Measurements from ENCODE around the gene CPAMD8. TPM values are rescaled to one million over a fixed set of nuclear protein-coding genes. Genes with fewer than 3 reads are reported as not detected.
"Not testable (repeated sequence)": the region's sequence is repeated elsewhere in the genome, so short reads cannot be mapped to it uniquely, and the experiment has no call there.

CPAMD8 gene
- total RNA-seq, 2 donors from 2014 or later, result 2.0 to 5.2 TPM

DNA sequence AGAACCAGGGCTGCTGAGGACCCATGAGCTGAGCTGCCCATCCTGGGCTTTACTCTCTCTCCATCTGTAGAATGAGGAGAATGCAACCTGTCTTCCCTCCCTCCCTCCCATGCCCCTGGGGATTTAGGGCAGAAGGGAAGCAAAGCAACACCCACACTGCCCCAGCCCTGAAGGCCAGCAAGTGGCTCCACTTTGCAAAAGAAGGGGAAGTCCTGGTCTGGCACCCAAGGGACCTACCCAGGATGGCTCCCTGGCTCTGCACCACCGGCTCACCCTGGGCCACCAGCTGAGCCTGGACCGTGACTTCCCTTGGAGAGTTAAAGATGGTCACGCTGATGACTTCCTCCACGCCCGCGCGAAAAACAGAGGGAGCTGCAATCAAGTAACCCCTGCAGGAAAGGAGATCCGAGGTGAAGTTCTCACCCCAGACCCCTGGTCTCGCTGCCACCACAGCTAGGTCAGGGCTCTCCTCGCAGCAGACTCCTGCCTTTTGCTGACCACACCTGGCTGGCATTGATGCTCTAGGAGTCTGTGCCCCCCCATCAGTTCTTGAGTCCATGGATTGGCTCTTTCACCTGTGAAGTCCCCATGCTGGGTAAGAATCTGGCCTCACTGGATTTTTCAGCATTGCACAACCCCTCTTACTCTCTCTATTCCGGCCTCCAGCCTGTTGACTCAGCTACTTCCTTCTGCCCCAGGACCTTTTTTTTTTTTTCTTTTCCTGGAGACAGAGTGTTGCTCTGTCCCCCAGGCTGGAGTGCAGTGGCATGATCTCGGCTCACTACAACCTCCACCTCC is 4.6 kb downstream of the CPAMD8 start:
- ATAC-seq (no peak), DNase-seq (peak in 1 of 4 donors; percentile 16)
- WGBS, 2 donors, result 58 to 82% methylated on average over 7 to 12 of the region's 12 CpGs
- no peak overlapping the region for H3K27ac ChIP-seq
- TF ChIP-seq POLR2A (IDR thresholded peaks at IDR 0.05), result no peak
- TF ChIP-seq, protein P1, sequence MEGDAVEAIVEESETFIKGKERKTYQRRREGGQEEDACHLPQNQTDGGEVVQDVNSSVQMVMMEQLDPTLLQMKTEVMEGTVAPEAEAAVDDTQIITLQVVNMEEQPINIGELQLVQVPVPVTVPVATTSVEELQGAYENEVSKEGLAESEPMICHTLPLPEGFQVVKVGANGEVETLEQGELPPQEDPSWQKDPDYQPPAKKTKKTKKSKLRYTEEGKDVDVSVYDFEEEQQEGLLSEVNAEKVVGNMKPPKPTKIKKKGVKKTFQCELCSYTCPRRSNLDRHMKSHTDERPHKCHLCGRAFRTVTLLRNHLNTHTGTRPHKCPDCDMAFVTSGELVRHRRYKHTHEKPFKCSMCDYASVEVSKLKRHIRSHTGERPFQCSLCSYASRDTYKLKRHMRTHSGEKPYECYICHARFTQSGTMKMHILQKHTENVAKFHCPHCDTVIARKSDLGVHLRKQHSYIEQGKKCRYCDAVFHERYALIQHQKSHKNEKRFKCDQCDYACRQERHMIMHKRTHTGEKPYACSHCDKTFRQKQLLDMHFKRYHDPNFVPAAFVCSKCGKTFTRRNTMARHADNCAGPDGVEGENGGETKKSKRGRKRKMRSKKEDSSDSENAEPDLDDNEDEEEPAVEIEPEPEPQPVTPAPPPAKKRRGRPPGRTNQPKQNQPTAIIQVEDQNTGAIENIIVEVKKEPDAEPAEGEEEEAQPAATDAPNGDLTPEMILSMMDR (IDR thresholded peaks at IDR 0.05), result no peak
- no peaks in the 10 kb centered on the region for H3K4me1 ChIP-seq
- H3K9me3 ChIP-seq, result peaks cover 0 to 5% (median 0%) of the 10 kb centered on the region in 3 donors
- intact Hi-C loops (cut with DNase I), result no loop called here
- no peaks in the 10 kb centered on the region for H3K36me3 ChIP-seq (replicated peaks in 1 of 2; ENCODE audit: insufficient read depth in 1 of 2, low read depth in 2 of 2)
- no peak overlapping the region for H3K4me3 ChIP-seq
- no peaks in the 10 kb centered on the region for H3K27me3 ChIP-seq

DNA sequence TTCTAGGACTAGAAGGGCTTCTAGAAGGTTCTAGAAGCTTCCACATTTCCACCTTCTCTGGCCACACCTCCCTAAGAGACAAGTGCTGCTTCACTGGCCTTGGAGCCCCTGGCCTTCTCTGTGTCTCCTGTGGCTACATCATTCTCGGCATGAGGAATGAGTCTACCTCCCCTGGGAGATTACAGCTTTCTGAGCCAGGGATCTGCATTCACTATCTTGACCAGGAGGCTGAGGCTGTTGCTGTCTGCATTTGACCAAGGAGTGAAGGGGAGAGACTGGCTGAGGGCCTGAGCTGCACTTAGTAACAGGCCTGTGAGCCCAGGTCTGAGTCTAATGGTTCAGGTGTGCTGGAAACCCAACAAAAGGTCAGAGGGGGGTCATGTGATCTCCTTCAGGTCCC is 5.3 kb downstream of the CPAMD8 start:
- intact Hi-C loops (cut with DNase I), result no loop called here
- Histone ChIP-seq H3K9me3 (peaks cover 0 to 5% (median 0%) of the 10 kb centered on the region in 3 donors), H3K4me3 (no peak overlapping the region), H3K27me3 (no peaks in the 10 kb centered on the region), H3K4me1 (no peaks in the 10 kb centered on the region), H3K36me3 (replicated peaks in 1 of 2; ENCODE audit: insufficient read depth in 1 of 2, low read depth in 2 of 2) (no peaks in the 10 kb centered on the region), H3K27ac (no peak overlapping the region)
- ATAC-seq (no peak), DNase-seq (no peak)
- TF ChIP-seq, protein P1 (IDR thresholded peaks at IDR 0.05), result no peak
- TF ChIP-seq POLR2A (IDR thresholded peaks at IDR 0.05), result no peak
- WGBS, 2 donors, result 83% methylated on average over 1 of the region's 1 CpG; no CpG with 5 or more reads in 1 of the 2 donors

DNA sequence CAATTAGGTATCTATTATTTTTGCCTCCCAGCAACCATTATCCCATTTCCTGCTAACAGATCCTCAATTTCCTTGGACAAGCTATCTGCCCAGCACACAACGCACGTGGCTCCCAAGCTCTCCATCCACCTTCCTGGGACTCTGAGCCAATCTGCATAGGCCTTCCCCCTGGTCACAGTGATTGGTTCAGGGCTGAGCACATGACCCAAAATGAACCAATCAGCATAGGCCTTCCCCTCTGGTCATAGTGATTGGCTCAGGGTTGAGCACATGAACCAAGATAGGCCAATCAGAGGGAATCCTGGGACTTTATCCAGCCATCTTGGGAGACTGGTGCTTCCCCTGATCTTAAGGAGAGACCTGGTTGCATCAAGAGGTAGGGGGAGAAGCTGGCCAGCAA is 5.8 kb downstream of the CPAMD8 start:
- no peak overlapping the region for H3K27ac ChIP-seq
- ATAC-seq, result no peak

DNA sequence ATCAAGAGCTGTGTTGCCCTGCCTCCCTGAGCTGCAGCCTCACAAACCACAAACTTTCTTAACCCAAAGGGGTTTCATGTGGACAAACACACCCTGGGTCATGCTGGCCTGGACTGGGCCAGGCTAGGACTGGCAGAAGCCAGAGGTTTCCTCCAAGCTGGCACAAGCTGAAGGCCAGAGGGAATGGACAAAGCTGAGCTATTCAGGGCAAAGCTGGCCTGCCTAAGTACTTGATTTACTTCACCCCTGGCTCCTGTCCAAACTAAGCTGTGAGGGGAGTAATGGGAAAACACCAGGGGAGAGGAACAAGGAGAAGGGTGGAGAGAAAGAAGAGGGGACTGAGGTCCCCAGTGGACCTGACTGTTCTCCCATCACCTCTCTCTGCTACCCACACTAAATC is 6.2 kb downstream of the CPAMD8 start:
- H3K27ac ChIP-seq, result no peak overlapping the region
- no peaks in the 10 kb centered on the region for H3K27me3 ChIP-seq
- H3K4me1 ChIP-seq, result no peaks in the 10 kb centered on the region
- intact Hi-C loops (cut with DNase I), result no loop called here
- TF ChIP-seq, protein P1 (IDR thresholded peaks at IDR 0.05), result no peak
- TF ChIP-seq POLR2A (IDR thresholded peaks at IDR 0.05), result no peak
- H3K4me3 ChIP-seq, result no peak overlapping the region
- ATAC-seq, result no peak
- H3K36me3 ChIP-seq (replicated peaks in 1 of 2; ENCODE audit: insufficient read depth in 1 of 2, low read depth in 2 of 2), result no peaks in the 10 kb centered on the region
- no peak for DNase-seq
- peaks cover 0 to 5% (median 0%) of the 10 kb centered on the region in 3 donors for H3K9me3 ChIP-seq

More for the DNA sequence above, 5.8 kb downstream of the CPAMD8 start:
- no peaks in the 10 kb centered on the region for H3K27me3 ChIP-seq
- 86 to 88% methylated on average over 2 of the region's 2 CpGs for WGBS, 2 donors
- TF ChIP-seq POLR2A (IDR thresholded peaks at IDR 0.05), result no peak
- TF ChIP-seq, protein P1 (IDR thresholded peaks at IDR 0.05), result no peak
- no peak for DNase-seq
- H3K4me3 ChIP-seq, result no peak overlapping the region
- no peaks in the 10 kb centered on the region for H3K36me3 ChIP-seq (replicated peaks in 1 of 2; ENCODE audit: insufficient read depth in 1 of 2, low read depth in 2 of 2)
- peaks cover 0 to 5% (median 0%) of the 10 kb centered on the region in 3 donors for H3K9me3 ChIP-seq
- H3K4me1 ChIP-seq, result no peaks in the 10 kb centered on the region
- intact Hi-C loops (cut with DNase I), result no loop called here

DNA sequence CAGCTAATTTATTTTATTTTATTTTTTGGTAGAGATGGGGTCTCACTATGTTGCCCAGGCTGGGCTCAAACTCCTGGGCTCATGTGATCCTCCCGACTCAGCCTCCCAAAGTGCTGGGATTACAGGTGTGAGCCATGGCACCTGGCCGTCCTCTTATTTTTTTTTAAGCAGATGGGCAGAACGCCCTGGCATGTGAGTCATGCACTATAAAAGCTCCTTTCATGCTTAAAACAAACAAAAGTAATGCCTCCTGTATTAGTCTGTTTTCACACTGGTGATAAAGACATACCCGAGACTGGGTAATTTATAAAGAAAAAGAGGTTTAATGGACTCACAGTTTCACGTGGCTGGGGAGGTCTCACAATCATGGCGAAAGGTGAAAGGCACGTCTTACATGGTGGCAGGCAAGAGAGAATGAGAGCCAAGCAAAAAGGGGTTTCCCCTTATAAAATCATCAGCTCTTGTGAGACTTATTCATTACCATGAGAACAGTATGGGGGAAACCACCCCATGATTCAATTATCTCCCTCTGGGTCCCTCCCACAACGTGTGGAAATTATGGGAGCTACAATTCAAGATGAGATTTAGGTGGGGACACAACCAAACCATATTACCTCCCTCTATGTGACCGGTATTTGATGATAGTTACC is 12.3 kb downstream of the CPAMD8 start:
- H3K27ac ChIP-seq; intact Hi-C loops (cut with DNase I); H3K27me3 ChIP-seq; H3K36me3 ChIP-seq (replicated peaks in 1 of 2; ENCODE audit: insufficient read depth in 1 of 2, low read depth in 2 of 2); H3K4me1 ChIP-seq; H3K9me3 ChIP-seq; H3K4me3 ChIP-seq: not testable (repeated sequence)
- peak; percentile 33 for ATAC-seq
- 38% methylated on average over 9 of the region's 9 CpGs for WGBS, 2 donors
- DNase-seq, result peak in 1 of 4 donors; percentile 30

Measured in body of pancreas (tissue), 4 donors.